ENCODE results near the gene KCNAB3. TPM values are rescaled to one million over a fixed set of nuclear protein-coding genes. Genes with fewer than 3 reads are reported as not detected.

The KCNAB3 gene
- total RNA-seq, 1 donor from 2014 or later = 0.30 TPM

DNA sequence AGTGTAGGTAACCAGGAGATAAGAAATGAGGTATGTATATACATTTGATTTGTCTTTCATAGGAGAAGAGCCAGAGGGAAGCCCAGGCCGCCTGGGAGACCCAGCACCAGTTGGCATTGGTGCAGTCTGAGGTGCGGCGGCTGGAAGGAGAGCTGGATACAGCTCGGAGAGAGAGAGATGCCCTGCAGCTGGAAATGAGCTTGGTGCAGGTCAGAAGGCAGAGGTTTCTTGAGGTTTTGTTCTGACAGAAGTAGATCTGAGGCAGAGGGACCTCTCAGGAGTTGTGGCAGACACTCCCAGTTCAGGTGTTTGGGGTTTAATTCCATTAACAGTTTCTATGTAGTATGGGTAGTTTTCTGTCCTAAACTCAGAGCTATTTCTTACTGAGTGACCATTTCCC is 10.4 kb upstream of the KCNAB3 start:
- no peak for TF ChIP-seq CTCF (IDR thresholded peaks at IDR 0.05; ENCODE audit: borderline replicate concordance)
- H3K36me3 ChIP-seq = peaks cover 89% of the 10 kb centered on the region
- no peaks in the 10 kb centered on the region for H3K4me1 ChIP-seq
- intact Hi-C loops (cut with micrococcal nuclease) = no loop called here
- no peak overlapping the region for H3K4me3 ChIP-seq
- no peak for DNase-seq
- no peak overlapping the region for H3K27ac ChIP-seq (replicated peaks)
- H3K9me3 ChIP-seq (replicated peaks) = no peaks in the 10 kb centered on the region
- no peaks in the 10 kb centered on the region for H3K27me3 ChIP-seq (ENCODE audit: low read depth)

GRCh38 chr17:7935859-7936258 is 6.2 kb upstream of the KCNAB3 start:
- TF ChIP-seq CTCF (IDR thresholded peaks at IDR 0.05; ENCODE audit: borderline replicate concordance) = no peak
- peaks cover 26% of the 10 kb centered on the region for H3K4me1 ChIP-seq
- DNase-seq = no peak

DNA sequence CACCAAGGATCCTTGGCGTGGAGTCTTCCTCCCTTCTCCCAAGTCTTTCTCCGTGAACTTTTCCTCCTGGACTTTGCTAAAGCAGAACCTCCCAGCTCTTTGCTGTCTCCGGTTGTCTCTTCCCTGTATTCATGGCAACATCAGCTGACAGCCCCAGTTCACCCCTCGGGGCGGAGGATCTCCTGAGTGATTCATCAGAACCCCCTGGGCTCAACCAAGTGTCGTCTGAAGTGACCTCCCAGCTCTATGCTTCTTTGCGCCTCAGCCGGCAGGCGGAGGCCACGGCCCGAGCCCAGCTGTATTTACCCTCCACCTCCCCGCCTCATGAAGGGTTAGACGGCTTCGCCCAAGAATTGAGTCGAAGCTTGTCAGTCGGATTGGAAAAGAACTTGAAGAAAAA is 3.3 kb upstream of the KCNAB3 start:
- Histone ChIP-seq H3K9me3 (replicated peaks) (no peaks in the 10 kb centered on the region), H3K36me3 (peaks cover 34% of the 10 kb centered on the region), H3K4me3 (peak overlapping the region; percentile 89), H3K4me1 (peaks cover 31% of the 10 kb centered on the region), H3K27ac (replicated peaks) (peak overlapping the region; percentile 85), H3K27me3 (ENCODE audit: low read depth) (no peaks in the 10 kb centered on the region)
- DNase-seq = no peak
- no peak for TF ChIP-seq CTCF (IDR thresholded peaks at IDR 0.05; ENCODE audit: borderline replicate concordance)
- intact Hi-C loops (cut with micrococcal nuclease) = no loop called here

More at GRCh38 chr17:7935859-7936258, 6.2 kb upstream of the KCNAB3 start:
- no peak overlapping the region for H3K4me3 ChIP-seq
- peaks cover 61% of the 10 kb centered on the region for H3K36me3 ChIP-seq
- H3K9me3 ChIP-seq (replicated peaks) = no peaks in the 10 kb centered on the region
- intact Hi-C loops (cut with micrococcal nuclease) = no loop called here
- no peaks in the 10 kb centered on the region for H3K27me3 ChIP-seq (ENCODE audit: low read depth)
- no peak overlapping the region for H3K27ac ChIP-seq (replicated peaks)

GRCh38 chr17:7932483-7932891 is 2.8 kb upstream of the KCNAB3 start:
- Histone ChIP-seq H3K36me3 (peaks cover 30% of the 10 kb centered on the region), H3K27me3 (ENCODE audit: low read depth) (no peaks in the 10 kb centered on the region), H3K9me3 (replicated peaks) (no peaks in the 10 kb centered on the region), H3K27ac (replicated peaks) (peak overlapping the region; percentile 85), H3K4me3 (peak overlapping the region; percentile 89), H3K4me1 (peaks cover 31% of the 10 kb centered on the region)
- no peak for TF ChIP-seq CTCF (IDR thresholded peaks at IDR 0.05; ENCODE audit: borderline replicate concordance)
- intact Hi-C loops (cut with micrococcal nuclease) = no loop called here
- DNase-seq = no peak

- TF ChIP-seq CTCF (IDR thresholded peaks at IDR 0.05; ENCODE audit: borderline replicate concordance) = no peak
- Histone ChIP-seq H3K4me3 (peak within 1 kb of the TSS; percentile 89), H3K9me3 (replicated peaks) (no peaks in the 10 kb centered on the region), H3K36me3 (peaks cover 25% of the 10 kb centered on the region), H3K4me1 (peaks cover 31% of the 10 kb centered on the region), H3K27ac (replicated peaks) (peak within 1 kb of the TSS; percentile 85), H3K27me3 (ENCODE audit: low read depth) (no peaks in the 10 kb centered on the region)
- DNase-seq = peak; percentile 100
- intact Hi-C loops (cut with micrococcal nuclease) = no loop called here
Measured at GRCh38 chr17:7931709-7932482, 2.2 kb upstream of the KCNAB3 start, which contains the start of the genes CNTROB and TRAPPC1. Gene CNTROB (plus strand): TSS chr17:7932206. CDS start chr17:7933080, 874 bp downstream. Gene TRAPPC1 (minus strand): TSS chr17:7931946. CDS start chr17:7931829, 117 bp downstream.
